PC-3 (cell line): ENCODE data around the gene VAV3. TPM values are rescaled to one million over a fixed set of nuclear protein-coding genes. Genes with fewer than 3 reads are reported as not detected.

ENCODE experiments used
- ATAC-seq: fragments of 200-7000 bp; cut with Tn5 transposase; 2 replicates; pipeline ENCODE4 v1.9.1; 2020; ENCODE audit warnings: mild to moderate bottlenecking, moderate library complexity
- BruUV-seq: library from RNA; stranded (reverse); fragments of 400-500 nt; replicated peaks from 2 replicates; lab custom pipeline; 2021; lab: Mats Ljungman, UMichigan
- CTCF ChIA-PET: fragments of 300-600 bp; sonication (Branson Sonifier 250); formaldehyde crosslinking; loops from one replicate; lab custom pipeline; 2022; ENCODE audit warnings: antibody characterized with exemption; lab: Charles Lee
- POLR2A ChIA-PET: fragments of 300-600 bp; sonication (Branson Sonifier 250); formaldehyde crosslinking; loops from one replicate; lab custom pipeline; 2022; ENCODE audit warnings: antibody characterized with exemption; ENCODE audit not compliant: unreplicated experiment; lab: Charles Lee
- DNase-seq: peaks from one replicate; pipeline ENCODE4 v3.0.0-alpha.2; 2015
- H2AFZ ChIP-seq: fragments of 300-600 bp; sonication (generic); 2 replicates; pipeline ENCODE4 v1.6.0; 2016; ENCODE audit warnings: antibody characterized with exemption, low read length
- H3F3A ChIP-seq: fragments of 300-600 bp; sonication (generic); one replicate; pipeline ENCODE4 v1.6.0; 2017; ENCODE audit warnings: antibody characterized with exemption, low read length, control low read depth, mild to moderate bottlenecking; ENCODE audit not compliant: unreplicated experiment
- H3K27ac ChIP-seq: fragments of 300-600 bp; sonication (generic); 2 replicates; pipeline ENCODE4 v1.5.1; 2016; ENCODE audit warnings: mild to moderate bottlenecking, low read length
- H3K27me3 ChIP-seq: fragments of 300-600 bp; sonication (generic); 2 replicates; pipeline ENCODE4 v1.6.1; 2016; ENCODE audit warnings: low read length, mixed read lengths
- H3K36me3 ChIP-seq: fragments of 300-600 bp; sonication (generic); 2 replicates; pipeline ENCODE4 v1.6.1; 2016; ENCODE audit warnings: low read depth, mixed run types, low read length, mixed read lengths
- H3K4me1 ChIP-seq: fragments of 300-600 bp; sonication (generic); 2 replicates; pipeline ENCODE4 v1.5.1; 2016; ENCODE audit warnings: low read length; ENCODE audit not compliant: insufficient read depth
- H3K4me2 ChIP-seq: fragments of 300-600 bp; sonication (generic); 2 replicates; pipeline ENCODE4 v1.6.0; 2016; ENCODE audit warnings: low read length
- H3K4me3 ChIP-seq: fragments of 300-600 bp; sonication (generic); 2 replicates; pipeline ENCODE4 v1.5.1; 2016; ENCODE audit warnings: mild to moderate bottlenecking, low read length, mixed read lengths
- H3K79me2 ChIP-seq: fragments of 300-600 bp; sonication (generic); 2 replicates; pipeline ENCODE4 v1.6.1; 2017; ENCODE audit warnings: low read length, mixed read lengths
- H3K9ac ChIP-seq: fragments of 300-600 bp; sonication (generic); 2 replicates; pipeline ENCODE4 v1.6.0; 2016; ENCODE audit warnings: mild to moderate bottlenecking, low read length
- H3K9me2 ChIP-seq: fragments of 300-600 bp; sonication (generic); replicated peaks from 2 replicates; pipeline ENCODE4 v1.6.1; 2016; ENCODE audit warnings: mixed run types, low read length, mixed read lengths
- H3K9me3 ChIP-seq: fragments of 300-600 bp; sonication (generic); 2 replicates; pipeline ENCODE4 v1.6.1; 2016; ENCODE audit warnings: low read length, mixed read lengths
- H4K20me1 ChIP-seq: fragments of 300-600 bp; sonication (generic); 2 replicates; pipeline ENCODE4 v1.6.1; 2016; ENCODE audit warnings: low read length, mixed read lengths
- CTCF ChIP-seq: fragments of 300-600 bp; sonication (generic); conservative IDR thresholded peaks from 2 replicates; pipeline ENCODE4 v1.5.1; 2017; ENCODE audit warnings: antibody characterized with exemption, low read depth, mild to moderate bottlenecking, low read length
- EZH2 ChIP-seq: fragments of 300-600 bp; sonication (generic); IDR thresholded peaks from one replicate; pipeline ENCODE4 v1.6.1; 2017; ENCODE audit warnings: antibody characterized with exemption, mild to moderate bottlenecking, low read length; ENCODE audit not compliant: unreplicated experiment
- EZH2phosphoT487 ChIP-seq: fragments of 300-600 bp; sonication (generic); IDR thresholded peaks from 2 replicates; pipeline ENCODE4 v1.6.1; 2018; ENCODE audit warnings: mild to moderate bottlenecking, antibody characterized with exemption, low read length, borderline replicate concordance
- intact Hi-C: fragments of 100-400 bp; cut with micrococcal nuclease; formaldehyde crosslinking; loops from 2 replicates; pipeline ENCODE4 v1.9.0; 2023
- total RNA-seq: library from RNA; depleted of rRNA; stranded (reverse); fragments of >200 nt; gene quantifications from 2 replicates; pipeline ENCODE4 v1.2.3, GENCODE V29; 2014

Gene VAV3
- total RNA-seq, 1 experiment from 2014 or later, result 0.73 TPM

GRCh38 chr1:107979088-107979487, 14.1 kb upstream of the VAV3 start:
- TF ChIP-seq EZH2phosphoT487, result no peak
- TF ChIP-seq CTCF, result no peak
- no peak for TF ChIP-seq EZH2
- Histone ChIP-seq H2AFZ (no peak overlapping the region), H4K20me1 (no peaks in the 10 kb centered on the region), H3K9me2 (no peaks in the 10 kb centered on the region), H3K4me2 (no peak overlapping the region), H3K27me3 (peaks cover 3% of the 10 kb centered on the region; the same call in 1 of the 2 replicates), H3K4me1 (no peaks in the 10 kb centered on the region), H3K4me3 (no peak overlapping the region), H3K9me3 (no peaks in the 10 kb centered on the region), H3F3A (no peaks in the 10 kb centered on the region), H3K9ac (no peak overlapping the region), H3K36me3 (no peaks in the 10 kb centered on the region), H3K79me2 (no peaks in the 10 kb centered on the region), H3K27ac (no peak overlapping the region)
- ChIA-PET POLR2A (no interaction called here), CTCF (no interaction called here)
- DNase-seq (no peak), ATAC-seq (no peak)
- no TSS peak for BruUV-seq
- intact Hi-C loops, result no loop called here

- no peak overlapping the region for H2AFZ ChIP-seq
- TF ChIP-seq EZH2phosphoT487, result no peak
- TF ChIP-seq CTCF, result no peak
- TF ChIP-seq EZH2, result no peak
- H3K27me3 ChIP-seq, result no peaks in the 10 kb centered on the region; the same call in 1 of the 2 replicates
- no peaks in the 10 kb centered on the region for H3F3A ChIP-seq
- no peak overlapping the region for H3K9ac ChIP-seq
- H3K9me2 ChIP-seq, result no peaks in the 10 kb centered on the region
- no peaks in the 10 kb centered on the region for H3K4me1 ChIP-seq
- intact Hi-C loops, result no loop called here
- H3K79me2 ChIP-seq, result no peaks in the 10 kb centered on the region
- H4K20me1 ChIP-seq, result no peaks in the 10 kb centered on the region
- ChIA-PET CTCF (no interaction called here), POLR2A (no interaction called here)
- ATAC-seq (no peak), DNase-seq (no peak)
- no peaks in the 10 kb centered on the region for H3K9me3 ChIP-seq
- H3K27ac ChIP-seq, result no peak overlapping the region
- H3K36me3 ChIP-seq, result no peaks in the 10 kb centered on the region
- no TSS peak for BruUV-seq
- H3K4me2 ChIP-seq, result no peak overlapping the region
- H3K4me3 ChIP-seq, result no peak overlapping the region
These were observed 11.9 kb upstream of the VAV3 start for GRCh38 chr1:107976836-107977235.

- no peaks in the 10 kb centered on the region for H3K79me2 ChIP-seq
- no TSS peak for BruUV-seq
- no peak overlapping the region for H3K27ac ChIP-seq
- no peaks in the 10 kb centered on the region for H3K36me3 ChIP-seq
- POLR2A ChIA-PET, result no interaction called here
- no peaks in the 10 kb centered on the region for H4K20me1 ChIP-seq
- H3K9ac ChIP-seq, result no peak overlapping the region
- no peak for TF ChIP-seq EZH2
- no peak for TF ChIP-seq CTCF
- no peak for TF ChIP-seq EZH2phosphoT487
- ATAC-seq (no peak), DNase-seq (no peak)
- CTCF ChIA-PET, result no interaction called here
- H3K9me2 ChIP-seq, result no peaks in the 10 kb centered on the region
- H3K9me3 ChIP-seq, result no peaks in the 10 kb centered on the region
- H3K27me3 ChIP-seq, result no peaks in the 10 kb centered on the region; the same call in 1 of the 2 replicates
- no peak overlapping the region for H3K4me2 ChIP-seq
- no peaks in the 10 kb centered on the region for H3F3A ChIP-seq
- H3K4me3 ChIP-seq, result no peak overlapping the region
- intact Hi-C loops, result no loop called here
- no peak overlapping the region for H2AFZ ChIP-seq
- H3K4me1 ChIP-seq, result no peaks in the 10 kb centered on the region
These were observed 11.5 kb upstream of the VAV3 start for GRCh38 chr1:107976431-107976830.
